ENCODE measurements around the gene SYVN1.

DNA sequence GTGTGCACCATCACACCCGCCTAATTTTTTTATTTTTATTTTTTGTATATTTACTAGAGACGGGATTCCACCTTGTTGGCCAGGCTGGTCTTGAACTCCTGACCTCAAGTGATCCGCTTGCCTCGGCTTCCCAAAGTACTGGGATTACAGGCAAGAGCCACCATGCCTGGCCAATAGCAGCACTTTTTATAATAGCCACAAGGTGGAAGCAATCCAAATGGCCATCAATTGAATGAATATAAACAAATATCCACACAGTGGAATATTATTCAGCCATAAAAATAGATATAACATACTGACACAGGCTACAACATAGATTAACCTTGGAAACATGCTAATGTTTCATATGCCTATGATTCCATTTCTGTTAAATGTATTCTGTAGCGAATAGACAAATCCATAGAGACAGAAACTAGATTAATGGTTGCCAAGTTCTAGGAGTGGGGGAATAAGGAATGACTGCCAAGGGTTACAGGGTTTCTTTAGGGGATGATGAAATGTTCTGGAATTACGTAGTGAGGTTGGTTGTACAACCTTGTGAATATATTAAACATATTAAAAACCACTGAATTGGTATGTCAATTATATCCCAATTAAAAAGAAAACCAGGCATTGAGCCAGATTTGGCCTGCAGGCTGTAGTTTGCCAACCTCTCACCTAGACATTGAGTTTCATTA lies 33.5 kb downstream of the SYVN1 start:
- TF ChIP-seq, protein P1, sequence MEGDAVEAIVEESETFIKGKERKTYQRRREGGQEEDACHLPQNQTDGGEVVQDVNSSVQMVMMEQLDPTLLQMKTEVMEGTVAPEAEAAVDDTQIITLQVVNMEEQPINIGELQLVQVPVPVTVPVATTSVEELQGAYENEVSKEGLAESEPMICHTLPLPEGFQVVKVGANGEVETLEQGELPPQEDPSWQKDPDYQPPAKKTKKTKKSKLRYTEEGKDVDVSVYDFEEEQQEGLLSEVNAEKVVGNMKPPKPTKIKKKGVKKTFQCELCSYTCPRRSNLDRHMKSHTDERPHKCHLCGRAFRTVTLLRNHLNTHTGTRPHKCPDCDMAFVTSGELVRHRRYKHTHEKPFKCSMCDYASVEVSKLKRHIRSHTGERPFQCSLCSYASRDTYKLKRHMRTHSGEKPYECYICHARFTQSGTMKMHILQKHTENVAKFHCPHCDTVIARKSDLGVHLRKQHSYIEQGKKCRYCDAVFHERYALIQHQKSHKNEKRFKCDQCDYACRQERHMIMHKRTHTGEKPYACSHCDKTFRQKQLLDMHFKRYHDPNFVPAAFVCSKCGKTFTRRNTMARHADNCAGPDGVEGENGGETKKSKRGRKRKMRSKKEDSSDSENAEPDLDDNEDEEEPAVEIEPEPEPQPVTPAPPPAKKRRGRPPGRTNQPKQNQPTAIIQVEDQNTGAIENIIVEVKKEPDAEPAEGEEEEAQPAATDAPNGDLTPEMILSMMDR (IDR thresholded peaks at IDR 0.05 in 2 of 3, conservative IDR thresholded peaks at IDR 0.05 in 1 of 3; ENCODE audit: control insufficient read depth in 2 of 3, extremely low read depth in 1 of 3, insufficient read depth in 1 of 3, low read depth in 3 of 3, low read length in 3 of 3) = no peak
- no peak for TF ChIP-seq FOS (IDR thresholded peaks at IDR 0.05; ENCODE audit: borderline replicate concordance, extremely low read depth, insufficient read length)
- TF ChIP-seq POLR2AphosphoS5 (IDR thresholded peaks at IDR 0.05; ENCODE audit: low read length) = no peak
